Cortex of kidney (tissue), 1 donor: ENCODE data around the gene EGFR.

Experiments used
- DNase-seq: peaks from one replicate; lab custom pipeline; 2025; lab: John Stamatoyannopoulos, UW

Gene EGFR

DNA sequence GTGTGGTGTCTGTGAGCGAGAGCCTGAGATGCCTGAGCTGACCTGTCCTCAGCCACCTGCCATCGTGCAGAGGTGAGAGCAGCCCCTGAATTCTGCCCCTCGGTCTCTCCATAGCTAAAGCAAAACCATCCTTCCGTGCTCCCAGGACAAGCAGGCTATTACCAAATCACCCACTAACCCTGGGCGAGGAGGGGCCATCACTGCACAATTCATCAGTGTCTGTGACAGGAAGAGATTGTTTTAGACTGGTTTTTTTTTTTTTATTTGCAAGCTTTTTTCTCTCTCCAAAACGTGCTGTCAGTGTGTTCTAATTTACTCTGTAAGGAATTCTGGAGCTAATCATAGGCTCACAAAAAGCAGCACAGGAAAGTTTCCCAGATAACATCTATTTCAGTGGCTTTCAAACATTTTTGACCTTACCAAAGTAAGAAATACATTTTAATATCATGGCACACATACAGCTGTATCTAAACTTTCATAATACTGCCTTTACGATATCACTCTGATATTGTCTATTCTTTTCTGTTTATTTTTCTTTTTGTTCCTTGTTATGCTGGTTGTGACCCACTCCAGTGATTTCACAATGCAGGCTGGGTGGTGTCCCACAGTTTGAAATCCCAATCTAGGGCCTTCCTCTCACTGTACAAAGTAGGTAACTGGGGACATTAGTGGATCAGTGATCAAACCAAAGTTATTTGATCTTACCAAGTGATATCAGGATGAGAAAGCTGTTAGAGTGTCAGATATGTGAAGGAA lies 62.8 kb downstream of the EGFR start:
- DNase-seq = no peak

GRCh38 chr7:55082228-55082603 lies 63.4 kb downstream of the EGFR start:
- DNase-seq = no peak

DNA sequence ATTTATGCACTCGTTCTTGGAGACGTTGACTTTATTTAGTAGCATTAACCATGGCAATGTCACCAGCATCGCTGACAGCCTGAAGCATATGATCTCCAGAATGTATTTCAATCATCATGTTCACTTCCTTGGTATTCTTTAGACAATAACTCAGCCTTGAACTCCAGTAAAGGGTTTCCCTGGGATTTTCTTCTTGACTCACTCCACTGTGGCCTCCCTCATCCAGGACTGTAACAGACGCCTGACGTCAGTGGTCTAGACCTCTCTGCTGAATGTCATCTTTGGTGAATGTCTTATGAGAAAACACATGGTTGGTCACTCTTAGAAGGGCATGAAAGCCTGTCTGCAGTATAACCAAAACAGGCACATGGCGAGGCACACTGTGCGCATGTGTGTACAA lies 64.4 kb downstream of the EGFR start:
- no peak for DNase-seq

DNA sequence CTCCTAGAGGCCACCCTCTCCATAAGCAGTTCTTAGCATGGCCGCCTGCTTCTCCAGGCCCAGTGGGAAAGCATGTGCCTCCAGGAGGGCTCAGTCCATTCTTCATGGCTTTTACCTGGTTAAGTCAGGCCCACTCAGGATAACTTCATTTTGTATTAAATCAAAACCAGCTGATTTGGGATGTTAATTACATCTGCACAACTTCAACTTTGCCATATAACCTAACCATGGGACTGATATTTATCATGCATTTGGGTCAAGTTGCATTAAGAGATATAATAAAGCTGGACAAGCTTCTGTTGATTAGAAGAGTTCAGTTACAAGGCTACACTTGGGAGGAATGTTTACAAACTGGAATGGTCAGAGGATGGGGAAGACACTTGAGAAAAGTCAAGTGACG lies 65.5 kb downstream of the EGFR start:
- no peak for DNase-seq

GRCh38 chr7:55085511-55086412 lies 66.9 kb downstream of the EGFR start:
- no peak for DNase-seq

GRCh38 chr7:55086413-55087201 lies 67.8 kb downstream of the EGFR start:
- DNase-seq = no peak

DNA sequence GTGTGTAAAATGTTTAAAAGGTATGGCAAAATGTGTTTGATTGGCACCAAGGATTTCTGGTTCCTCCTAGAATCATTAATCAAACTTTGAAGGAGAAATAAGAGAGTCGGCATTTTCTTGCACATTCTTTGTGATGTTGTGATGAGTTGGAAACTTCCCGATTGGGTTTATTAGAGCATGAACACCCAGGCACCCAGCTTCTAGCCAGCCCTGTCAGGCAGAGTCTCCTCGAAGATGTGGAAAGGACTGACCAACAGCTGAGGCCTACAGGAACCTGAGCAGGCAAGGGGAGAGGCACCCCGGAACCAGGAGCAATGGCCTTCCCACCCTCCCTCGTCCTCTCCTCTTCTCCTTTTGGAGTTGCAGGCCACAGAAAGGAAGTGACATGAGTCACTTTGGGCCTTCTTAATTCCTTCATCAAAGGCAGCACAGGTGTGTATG lies 68.7 kb downstream of the EGFR start:
- DNase-seq = no peak

DNA sequence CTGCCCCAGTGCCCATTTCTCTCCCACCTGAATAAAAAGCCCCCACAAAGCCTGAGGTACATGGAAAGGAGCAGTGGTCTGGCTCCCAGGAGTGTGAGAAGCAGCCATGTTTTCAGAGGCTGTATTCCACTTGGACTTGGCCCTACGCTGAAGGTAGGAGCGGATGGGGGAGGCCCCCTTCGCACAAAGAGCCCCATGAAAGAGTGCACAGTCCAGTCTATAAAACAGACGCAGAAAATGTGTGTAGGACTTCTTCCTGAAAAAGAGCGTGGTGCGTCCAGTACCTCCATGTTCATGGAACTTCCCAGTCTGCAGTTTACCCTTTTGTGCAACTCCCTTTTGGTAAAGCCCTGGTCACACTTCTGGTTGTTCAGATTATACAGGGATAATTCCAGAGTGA lies 69.3 kb downstream of the EGFR start:
- DNase-seq = no peak

DNA sequence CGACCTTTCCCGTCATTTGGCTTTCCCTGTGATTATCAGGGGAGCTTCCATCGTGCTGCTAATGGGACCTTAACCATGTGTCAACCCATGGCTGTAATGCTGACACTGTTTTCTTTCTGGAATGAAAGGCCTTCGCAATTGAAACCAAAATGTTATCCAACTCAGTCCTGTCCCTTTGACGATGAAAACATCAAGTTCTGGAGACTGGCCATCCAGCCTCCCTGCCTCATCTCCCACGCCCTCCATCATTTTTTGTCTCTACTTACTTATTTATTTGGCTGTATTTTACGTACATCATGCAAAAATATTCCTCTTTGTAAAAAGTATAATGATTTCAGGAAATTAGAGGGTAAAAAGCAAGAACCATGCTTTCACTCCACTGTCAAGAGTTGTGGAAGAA lies 69.8 kb downstream of the EGFR start:
- DNase-seq = no peak

GRCh38 chr7:55092186-55092974 lies 73.6 kb downstream of the EGFR start:
- DNase-seq = no peak

- DNase-seq = no peak
Observed at GRCh38 chr7:55092975-55093373, 74.2 kb downstream of the EGFR start.

DNA sequence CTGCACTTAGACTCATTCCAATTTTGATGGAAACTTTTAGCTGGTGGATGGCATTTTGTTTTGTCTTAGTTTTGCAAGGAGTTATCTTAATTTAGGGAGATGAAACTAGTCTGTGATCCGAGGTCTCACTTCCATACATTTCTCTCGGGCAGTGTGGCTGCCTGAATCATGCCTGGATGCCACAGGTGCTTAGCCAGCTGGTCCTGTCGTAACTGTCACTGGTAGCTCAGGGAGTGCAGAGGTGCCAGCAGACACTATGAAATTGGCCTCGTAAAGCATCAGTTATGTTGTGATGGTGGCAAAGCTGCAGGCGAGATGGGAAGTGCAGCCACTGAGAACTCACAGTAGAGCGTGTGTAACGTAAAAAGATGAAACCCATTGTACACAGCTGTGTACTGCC lies 74.9 kb downstream of the EGFR start:
- no peak for DNase-seq

DNA sequence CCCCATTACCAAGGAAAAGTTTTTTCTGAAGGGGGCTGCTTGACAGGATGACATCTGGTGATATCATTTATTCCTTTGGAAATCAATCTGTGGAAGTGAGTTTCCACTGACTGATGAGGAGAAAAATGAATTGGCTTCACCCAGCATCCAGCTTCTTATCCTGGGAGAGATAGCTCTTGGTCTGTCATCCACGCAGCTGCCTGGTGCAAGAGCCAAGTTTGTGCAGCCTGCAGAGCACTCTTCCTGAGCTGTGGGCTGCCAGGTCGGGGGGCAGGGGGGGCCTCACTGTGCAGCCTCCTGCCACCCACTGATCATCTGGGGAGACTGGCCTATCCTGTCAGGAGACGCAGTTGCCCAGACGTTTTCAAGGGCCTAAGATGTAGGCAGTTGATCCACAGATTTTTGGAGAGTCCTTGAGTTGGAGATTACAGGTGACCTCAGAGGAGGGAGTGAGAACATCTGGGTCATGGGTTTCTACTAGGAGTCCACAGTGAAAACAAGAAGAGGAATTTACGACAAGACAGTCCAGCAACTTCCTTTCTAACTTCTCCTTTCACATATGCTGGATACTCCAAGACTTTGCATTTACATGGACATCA lies 75.4 kb downstream of the EGFR start:
- DNase-seq = no peak

DNA sequence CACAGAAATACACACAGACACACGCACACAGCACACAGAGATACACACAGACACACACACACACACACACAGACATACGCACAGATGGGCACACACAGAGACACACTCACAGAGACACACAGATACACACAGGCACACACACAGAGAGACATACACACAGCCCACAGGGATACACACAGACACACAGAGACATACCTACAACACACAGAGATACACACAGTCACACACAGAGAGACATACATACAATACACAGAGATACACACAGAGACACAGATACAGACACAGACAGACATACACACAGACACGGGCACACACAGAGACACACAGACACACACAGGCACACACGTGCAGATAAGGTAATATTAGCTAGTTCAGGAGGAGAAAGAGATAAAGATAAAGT lies 76.9 kb downstream of the EGFR start:
- DNase-seq = no peak

- DNase-seq = no peak
Observed at GRCh38 chr7:55096323-55096722, 77.5 kb downstream of the EGFR start.

DNA sequence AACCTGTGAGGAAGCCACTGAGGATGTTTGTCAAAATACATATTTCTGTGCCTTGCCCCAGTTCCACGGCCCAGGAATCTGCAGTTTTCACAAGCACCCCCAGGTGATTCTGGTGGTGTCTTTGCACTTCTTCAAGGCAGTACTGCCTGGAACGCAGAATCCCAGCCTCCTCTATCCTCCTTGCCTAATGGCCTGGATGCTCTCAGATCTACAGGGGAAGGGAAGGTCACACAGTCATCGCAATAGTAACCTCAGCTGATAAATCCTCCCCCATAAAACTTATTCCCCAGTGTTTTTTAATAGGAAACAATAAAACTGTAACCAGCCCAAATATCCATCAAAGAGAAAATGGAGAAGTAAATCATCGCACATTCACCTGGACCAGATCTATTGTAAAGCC lies 78.3 kb downstream of the EGFR start:
- no peak for DNase-seq

GRCh38 chr7:55099066-55099820 lies 80.4 kb downstream of the EGFR start:
- DNase-seq = no peak

GRCh38 chr7:55099821-55100543 lies 81.2 kb downstream of the EGFR start:
- no peak for DNase-seq

- DNase-seq = no peak
Observed at GRCh38 chr7:55100544-55101327, 81.9 kb downstream of the EGFR start.
